Ovary (tissue), 3 donors: ENCODE data around the gene NOXO1.

ENCODE experiments used
- CTCF ChIP-seq, 3 donors: fragments of 450-650 bp in 2 of 3; fragments of 200-600 bp in 1 of 3; IDR thresholded peaks; one replicate each; pipeline versions ENCODE4 v1.5.1 to v1.8.0; 2016 to 2022; ENCODE audit warnings: antibody characterized with exemption in 3 of 3, mild to moderate bottlenecking in 1 of 3
- POLR2A ChIP-seq: fragments of 450-650 bp; IDR thresholded peaks from one replicate; pipeline ENCODE4 v1.6.1; 2017; ENCODE audit warnings: antibody characterized with exemption, mild to moderate bottlenecking, moderate library complexity
- donor health status: DM: no; HTN: no; CAD: no.

- TF ChIP-seq CTCF (IDR thresholded peaks at IDR 0.05) (no peak), POLR2A (no peak)
Observed at GRCh38 chr16:2024032-2024420, 42.8 kb upstream of the NOXO1 start.
